Stimulated activated CD8-positive, alpha-beta memory T cell treated with anti-CD3 and anti-CD28 coated beads, Interleukin-7, amount 100 ng/mL, for 48 hours (primary cell): ENCODE data around the gene SDF2L1.
"Not testable (repeated sequence)": the region's sequence is repeated elsewhere in the genome, so short reads cannot be mapped to it uniquely, and the experiment has no call there.

ENCODE experiments used
- DNase-seq, 2 donors: peaks; one replicate each; pipeline ENCODE4 v3.0.0-alpha.2; 2020; ENCODE audit warnings: low read depth in 1 of 2; ENCODE audit errors: extremely low read depth in 1 of 2

SDF2L1 gene

DNA sequence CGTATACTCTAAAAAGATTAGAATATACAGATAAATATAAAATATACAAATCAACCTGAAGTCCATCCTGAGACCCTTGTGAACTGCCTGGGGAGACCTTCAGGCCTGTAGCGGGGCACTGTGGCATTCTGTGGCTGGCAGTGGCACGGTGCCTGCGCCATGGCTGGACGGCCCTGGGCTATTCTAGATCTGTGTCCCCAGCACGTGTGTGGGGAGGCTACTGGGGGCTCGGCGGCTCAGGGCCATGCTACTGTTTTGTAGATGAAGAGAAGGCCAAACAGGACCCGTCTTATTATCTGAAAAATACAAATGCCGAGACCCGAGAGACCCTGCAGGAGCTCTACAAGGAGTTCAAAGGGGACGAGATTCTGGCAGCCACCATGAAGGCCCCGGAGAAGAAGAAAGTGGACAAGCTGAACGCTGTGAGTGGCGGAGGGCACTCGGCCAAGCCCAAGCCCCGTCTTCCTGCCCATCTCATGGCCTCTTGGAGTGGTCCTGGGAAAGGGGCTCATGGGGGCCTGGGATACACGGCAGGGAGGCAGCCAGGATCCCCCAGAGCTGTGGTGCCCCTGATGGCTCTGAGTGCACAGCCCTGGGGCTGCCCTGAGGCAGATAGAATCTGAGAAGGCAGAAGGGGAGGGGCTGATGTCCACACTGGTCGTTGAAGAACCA lies 42.5 kb downstream of the SDF2L1 start:
- DNase-seq = no peak

DNA sequence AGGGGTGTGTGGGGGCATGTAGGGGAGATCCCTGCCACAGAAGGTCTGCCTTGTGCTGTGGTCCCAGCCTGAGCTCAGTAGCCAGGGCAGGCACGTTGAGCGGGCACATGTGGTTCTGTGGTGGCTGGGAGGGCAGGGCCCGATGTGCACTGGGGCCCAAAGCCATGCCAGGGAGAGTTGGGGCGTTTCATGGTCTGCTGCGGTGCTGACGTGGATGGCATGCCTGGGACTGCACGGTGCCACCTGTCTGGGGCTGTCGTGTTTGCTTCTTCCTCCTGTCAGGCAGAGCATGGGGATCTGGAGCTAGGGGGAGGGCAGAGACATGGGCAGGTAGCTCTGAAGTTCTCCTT lies 43.0 kb downstream of the SDF2L1 start:
- DNase-seq = no peak

DNA sequence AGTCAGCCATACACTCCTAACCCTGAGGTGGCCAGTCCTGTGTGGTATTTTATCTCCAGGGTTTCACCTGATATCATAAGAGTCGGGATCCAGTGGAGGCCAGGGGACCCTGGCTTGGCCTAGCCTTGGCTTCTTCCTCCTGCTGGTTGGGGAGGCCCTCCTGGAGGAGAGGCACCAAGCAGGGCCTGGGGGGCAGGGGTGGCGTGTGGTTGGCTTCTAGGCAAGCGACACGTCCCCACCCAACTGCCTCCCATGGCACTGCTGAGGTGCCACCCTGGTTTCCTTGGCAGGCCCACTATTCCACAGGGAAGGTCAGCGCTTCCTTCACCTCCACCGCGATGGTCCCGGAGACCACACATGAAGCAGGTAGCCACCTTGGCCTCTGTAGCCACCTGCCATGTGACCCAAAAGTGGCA lies 44.1 kb downstream of the SDF2L1 start:
- DNase-seq = no peak

DNA sequence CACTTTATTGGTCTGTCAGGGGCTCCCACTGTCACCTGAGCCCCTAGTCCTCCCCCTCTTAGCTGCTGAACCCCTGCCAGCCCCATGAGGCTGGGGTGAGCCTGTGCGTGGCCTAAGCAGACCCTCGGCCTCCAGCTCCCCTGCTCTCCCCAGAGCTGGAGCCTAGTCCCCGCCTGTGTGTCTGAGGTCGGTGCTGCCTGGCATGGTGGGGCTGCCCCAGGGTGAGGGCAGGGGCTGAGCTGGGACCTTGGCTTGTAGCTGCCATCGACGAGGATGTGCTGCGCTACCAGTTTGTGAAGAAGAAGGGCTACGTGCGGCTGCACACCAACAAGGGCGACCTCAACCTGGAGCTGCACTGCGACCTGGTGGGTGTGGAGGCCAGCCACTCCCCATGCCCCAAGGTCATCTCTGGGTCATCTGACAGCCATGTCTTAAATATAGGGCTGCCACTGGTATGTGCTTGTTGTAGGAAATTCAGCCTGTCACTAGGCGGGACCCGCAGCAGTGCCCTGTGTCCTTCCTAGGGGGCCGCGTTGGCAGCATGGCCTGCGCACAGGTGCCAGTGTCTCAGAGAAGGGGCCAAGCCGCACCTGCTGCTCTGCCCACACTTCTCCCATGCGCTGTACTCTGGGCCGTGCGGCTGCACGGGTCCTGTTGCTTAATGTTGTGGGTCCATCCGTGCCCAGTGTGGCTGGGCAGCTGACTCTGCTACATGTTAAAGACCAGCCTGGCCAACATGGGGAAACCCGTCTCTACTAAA lies 44.7 kb downstream of the SDF2L1 start:
- DNase-seq = no peak

DNA sequence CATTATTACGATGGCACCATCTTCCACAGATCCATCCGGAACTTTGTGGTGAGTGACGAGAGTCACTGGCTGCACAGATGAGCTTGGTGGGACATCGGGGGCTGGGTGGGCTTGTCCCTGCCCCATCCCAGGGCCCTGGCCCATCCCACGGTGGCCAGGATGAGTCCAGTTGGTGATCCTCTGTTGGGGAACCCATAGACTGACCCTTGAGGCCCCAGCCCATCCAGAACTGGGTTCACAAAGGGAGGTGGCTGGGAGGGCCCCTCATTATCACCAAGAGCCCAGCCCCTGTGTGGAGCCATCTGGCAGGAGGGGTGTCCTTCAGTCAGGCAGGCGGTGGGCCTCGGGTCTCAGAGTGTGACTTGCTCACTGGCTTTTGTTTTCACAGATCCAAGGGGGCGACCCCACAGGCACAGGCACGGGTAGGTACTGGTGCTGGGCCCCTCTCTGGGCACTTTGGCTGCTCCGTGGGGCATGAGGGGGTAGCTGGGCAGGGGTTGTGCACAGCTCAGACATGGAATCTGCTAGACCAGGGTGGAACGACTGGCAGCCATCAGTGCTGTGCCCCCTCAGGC lies 45.7 kb downstream of the SDF2L1 start:
- no peak for DNase-seq

DNA sequence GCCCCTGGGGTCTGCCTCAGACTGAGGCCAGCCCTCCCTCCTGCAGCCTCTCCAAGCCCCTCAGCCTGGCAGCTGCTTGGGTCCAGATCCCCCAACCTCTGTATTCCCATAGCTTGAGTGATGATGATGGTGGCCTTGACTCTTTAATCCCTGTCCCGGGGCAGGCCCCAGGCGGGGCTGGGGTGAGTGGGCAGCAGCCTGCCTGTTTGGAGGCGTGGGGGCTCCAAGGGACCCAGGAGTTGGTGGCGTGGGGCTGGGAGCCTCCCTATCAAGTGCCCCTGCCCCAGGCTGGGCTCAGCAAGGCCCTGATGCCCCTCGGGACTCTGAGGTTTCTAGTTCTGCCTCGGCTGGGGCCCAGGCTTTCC lies 46.2 kb downstream of the SDF2L1 start:
- no peak for DNase-seq

DNA sequence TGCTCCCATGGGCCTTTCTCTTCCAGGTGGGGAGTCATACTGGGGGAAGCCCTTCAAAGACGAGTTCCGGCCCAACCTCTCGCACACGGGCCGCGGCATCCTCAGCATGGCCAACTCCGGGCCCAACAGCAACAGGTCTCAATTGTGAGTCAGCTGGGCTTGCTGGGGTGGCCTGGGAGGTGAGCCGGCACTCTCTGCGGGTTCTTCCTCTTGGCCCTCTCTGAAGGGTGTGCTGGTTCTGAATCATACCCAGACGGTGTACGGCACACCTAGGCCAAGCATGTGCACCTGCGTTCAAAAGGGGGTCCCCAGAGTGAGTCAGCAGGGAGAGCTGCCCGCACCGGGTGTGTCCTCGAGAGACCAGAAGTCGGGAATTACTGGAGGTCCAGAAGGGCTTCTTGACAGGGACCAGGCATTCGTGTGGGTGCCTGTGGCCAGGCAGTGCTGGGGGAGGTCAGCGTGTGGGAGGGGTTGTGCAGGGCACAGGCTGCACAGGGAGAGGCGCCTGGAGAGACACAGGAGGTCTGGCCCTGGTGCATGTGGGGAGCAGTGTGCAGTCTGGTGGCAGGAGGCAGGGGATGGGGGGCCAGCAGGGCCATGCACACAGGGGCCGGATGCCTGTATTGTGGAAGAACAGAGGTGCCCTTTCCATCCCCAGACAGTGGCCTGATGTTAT lies 46.7 kb downstream of the SDF2L1 start:
- DNase-seq = no peak

DNA sequence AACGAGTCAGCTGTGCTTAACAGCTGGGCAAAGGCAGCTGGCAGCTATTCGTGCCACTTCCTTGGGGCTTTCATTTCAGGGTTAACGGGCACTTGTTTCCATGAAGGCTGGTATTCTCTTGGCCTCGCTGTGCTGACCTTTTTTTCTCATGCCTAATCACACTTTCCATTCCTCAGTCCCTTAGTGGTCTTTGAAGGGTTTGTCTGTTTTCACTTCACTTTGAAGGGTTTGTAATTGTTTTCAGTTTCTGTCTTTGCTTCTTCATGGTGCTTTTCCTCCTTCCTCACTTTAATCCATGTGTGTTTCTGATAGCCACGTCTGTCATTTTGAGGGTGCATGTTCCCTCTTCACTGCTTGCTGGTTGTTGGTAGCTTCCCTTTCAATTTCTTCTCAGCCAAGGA lies 48.3 kb downstream of the SDF2L1 start:
- no peak for DNase-seq

DNA sequence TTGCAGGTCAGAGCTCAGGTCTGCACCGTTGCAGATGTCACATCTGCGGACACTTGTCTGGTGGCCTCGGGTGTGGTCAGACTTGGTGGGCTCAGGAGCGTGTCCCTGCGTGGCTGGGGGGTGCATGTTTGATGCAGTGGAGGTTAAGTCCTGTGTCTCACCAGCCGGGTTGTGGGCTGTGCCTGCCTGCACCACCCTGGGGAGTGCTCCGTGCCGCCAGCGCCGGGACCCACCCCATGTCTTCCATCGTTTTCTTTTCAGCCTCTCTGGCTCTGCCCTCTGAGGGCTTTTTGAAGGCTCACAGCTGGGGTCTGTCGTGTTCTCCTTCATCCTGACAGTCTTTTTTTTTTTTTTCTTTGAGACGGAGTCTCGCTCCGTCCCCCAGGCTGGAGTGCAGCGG lies 49.7 kb downstream of the SDF2L1 start:
- DNase-seq = no peak

DNA sequence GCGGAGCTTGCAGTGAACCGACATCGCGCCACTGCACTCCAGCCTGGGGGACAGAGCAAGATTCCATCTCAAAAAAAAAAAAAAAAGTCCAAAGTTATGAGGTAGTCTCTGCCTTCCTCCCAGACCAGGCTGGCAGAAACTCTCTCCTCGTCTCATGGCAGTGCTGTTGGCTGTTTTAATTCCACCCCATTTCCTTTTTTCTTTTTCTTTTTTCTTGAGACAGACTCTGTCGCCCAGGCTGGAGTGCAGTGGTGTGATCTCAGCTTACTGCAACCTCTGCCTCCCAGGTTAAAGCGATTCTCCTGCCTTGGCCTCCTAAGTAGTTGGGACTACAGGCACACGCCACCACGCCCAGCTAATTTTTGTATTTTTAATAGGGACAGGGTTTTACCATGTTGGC lies 50.8 kb downstream of the SDF2L1 start:
- not testable (repeated sequence) for DNase-seq

DNA sequence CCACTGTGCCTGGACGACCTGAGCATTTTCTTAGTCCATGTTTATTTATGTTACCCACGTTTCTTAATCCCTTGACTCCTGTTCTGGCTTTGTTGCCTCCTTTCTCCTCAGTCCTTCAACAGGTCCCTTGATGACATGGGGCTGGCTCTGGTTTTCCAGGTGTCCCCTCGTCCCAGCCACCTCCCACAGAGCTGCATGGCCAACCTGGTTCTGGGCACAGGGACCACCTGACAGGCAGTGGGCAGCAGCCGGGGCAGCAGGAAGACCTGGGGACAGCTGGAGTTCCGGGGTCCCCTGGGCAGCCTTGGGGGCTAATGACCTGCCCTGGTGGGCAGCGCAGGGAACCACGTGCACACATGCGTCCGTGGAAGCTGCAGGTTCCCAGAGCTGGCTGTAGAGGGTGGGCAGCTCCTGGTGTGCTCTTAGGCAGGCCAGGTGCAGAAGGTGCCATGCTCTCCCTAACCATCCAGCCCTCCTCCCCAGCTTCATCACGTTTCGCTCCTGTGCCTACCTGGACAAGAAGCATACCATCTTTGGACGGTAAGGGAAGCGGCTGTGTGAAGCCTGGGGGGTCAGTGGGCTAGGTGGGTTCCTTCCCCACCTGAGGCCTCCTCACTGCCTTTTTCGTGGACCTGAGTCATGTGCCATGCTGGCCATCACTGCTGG lies 51.4 kb downstream of the SDF2L1 start:
- no peak for DNase-seq
